Sigmoid colon (tissue), 7 donors: ENCODE measurements around the gene ARHGAP33. TPM values are rescaled to one million over a fixed set of nuclear protein-coding genes. Genes with fewer than 3 reads are reported as not detected.
"Not testable (repeated sequence)": the region's sequence is repeated elsewhere in the genome, so short reads cannot be mapped to it uniquely, and the experiment has no call there.

Experiments used
- DNase-seq: peaks from one replicate; pipeline ENCODE4 v3.0.0-alpha.2; 2019
- H3K27ac ChIP-seq, 4 donors: fragments of 200-600 bp; sonication (generic); one replicate each; pipeline ENCODE4 v1.5.1; 2016 to 2019; ENCODE audit warnings: mild to moderate bottlenecking in 1 of 4
- H3K27me3 ChIP-seq, 3 donors: fragments of 200-600 bp; sonication (generic); one replicate each; pipeline ENCODE4 v1.5.1; 2019; ENCODE audit warnings: mild to moderate bottlenecking in 1 of 3
- H3K36me3 ChIP-seq, 4 donors: fragments of 200-600 bp; sonication (generic); one replicate each; pipeline ENCODE4 v1.5.1; 2016 to 2019
- H3K4me1 ChIP-seq, 4 donors: fragments of 200-600 bp; sonication (generic); one replicate each; pipeline ENCODE4 v1.5.1; 2017 to 2019
- H3K4me3 ChIP-seq, 4 donors: fragments of 200-600 bp; sonication (generic); one replicate each; pipeline ENCODE4 v1.5.1; 2017 to 2019; ENCODE audit warnings: mild to moderate bottlenecking in 2 of 4, moderate library complexity in 1 of 4
- H3K9me3 ChIP-seq, 4 donors: fragments of 200-600 bp in 3 of 4; sonication (generic) in 3 of 4; one replicate each; pipeline versions ENCODE4 v1.5.1 to v1.6.1; 2013 to 2019
- CTCF ChIP-seq, 4 experiments: fragments of 450-650 bp in 3 of 4; fragments of 200-600 bp in 1 of 4; IDR thresholded peaks; one replicate each; pipeline ENCODE4 v1.5.1; 2016 to 2019; ENCODE audit warnings: antibody characterized with exemption in 4 of 4, mild to moderate bottlenecking in 3 of 4, moderate library complexity in 2 of 4
- EP300 ChIP-seq, 4 donors: sonication (generic); formaldehyde crosslinking; IDR thresholded peaks; one replicate each; pipeline ENCODE4 v1.6.1; 2017; ENCODE audit warnings: antibody characterized with exemption in 4 of 4
- POLR2A ChIP-seq, 2 donors: fragments of 450-650 bp; IDR thresholded peaks; one replicate each; pipeline ENCODE4 v1.6.1; 2016; ENCODE audit warnings: antibody characterized with exemption in 2 of 2, mild to moderate bottlenecking in 2 of 2, moderate library complexity in 2 of 2
- POLR2AphosphoS5 ChIP-seq, 4 donors: sonication (generic); formaldehyde crosslinking; IDR thresholded peaks; one replicate each; pipeline ENCODE4 v1.6.1; 2017; ENCODE audit warnings: antibody characterized with exemption in 4 of 4
- WGBS, 2 donors: extraction: QIAGEN DNeasy Blood & Tissue Kit; methylation state at CpG; one replicate each; pipeline ENCODE4 v1.1.7; 2013; 5-methylcytosine and 5-hydroxymethylcytosine counted together
- intact Hi-C: fragments of 100-400 bp; cut with DNase I; formaldehyde crosslinking; loops from one replicate; pipeline ENCODE4 v1.15.1; 2023
- polyA plus RNA-seq, 3 donors: library from polyadenylated mRNA; stranded (reverse); fragments of 200-250 nt; gene quantifications; one replicate each; pipeline ENCODE4 v1.2.3, GENCODE V29; 2013
- total RNA-seq, 4 donors: library from RNA; depleted of rRNA; stranded (reverse); fragments of >200 nt; gene quantifications; one replicate each; pipeline ENCODE4 v1.1.0, GENCODE V29; 2016
- donor health status: healthy with polysubstance abuse.
- donor health status: Bipolar disorder and iron deficiency.
- donor health status: healthy.

ARHGAP33 gene
- total and polyA plus RNA-seq, 7 donors = 0.60 to 11.9 (median 6.1) TPM

GRCh38 chr19:35792312-35792711 lies 16.9 kb downstream of the ARHGAP33 start:
- no peak for DNase-seq
- no peak overlapping the region for H3K4me3 ChIP-seq
- peaks cover 0 to 22% (median 16%) of the 10 kb centered on the region in 3 donors for H3K27me3 ChIP-seq
- H3K4me1 ChIP-seq = peaks cover 0 to 3% (median 0%) of the 10 kb centered on the region in 4 donors
- no peaks in the 10 kb centered on the region for H3K9me3 ChIP-seq
- intact Hi-C loops = no loop called here
- TF ChIP-seq POLR2AphosphoS5 (IDR thresholded peaks at IDR 0.05) = no peak
- no peaks in the 10 kb centered on the region for H3K36me3 ChIP-seq
- 89 to 90% methylated on average over 15 of the region's 15 CpGs for WGBS, 2 donors
- no peak overlapping the region for H3K27ac ChIP-seq

- 80 to 83% methylated on average over 8 of the region's 8 CpGs for WGBS, 2 donors
- H3K27ac ChIP-seq = no peak overlapping the region
- no peak overlapping the region for H3K4me3 ChIP-seq
- H3K27me3 ChIP-seq = peaks cover 0 to 28% (median 22%) of the 10 kb centered on the region in 3 donors
- H3K36me3 ChIP-seq = no peaks in the 10 kb centered on the region
- DNase-seq = no peak
- peaks cover 0 to 8% (median 0%) of the 10 kb centered on the region in 4 donors for H3K4me1 ChIP-seq
- intact Hi-C loops = no loop called here
- TF ChIP-seq CTCF (IDR thresholded peaks at IDR 0.05) (no peak), POLR2AphosphoS5 (IDR thresholded peaks at IDR 0.05) (no peak), POLR2A (IDR thresholded peaks at IDR 0.05) (no peak), EP300 (IDR thresholded peaks at IDR 0.05) (no peak)
- no peaks in the 10 kb centered on the region for H3K9me3 ChIP-seq
These were observed 17.5 kb downstream of the ARHGAP33 start for GRCh38 chr19:35792888-35793287.

GRCh38 chr19:35793381-35794165 lies 18.2 kb downstream of the ARHGAP33 start:
- no peaks in the 10 kb centered on the region for H3K9me3 ChIP-seq
- intact Hi-C loops = no loop called here
- no peak for TF ChIP-seq EP300 (IDR thresholded peaks at IDR 0.05)
- no peak for TF ChIP-seq CTCF (IDR thresholded peaks at IDR 0.05)
- TF ChIP-seq POLR2AphosphoS5 (IDR thresholded peaks at IDR 0.05) = no peak
- no peak for TF ChIP-seq POLR2A (IDR thresholded peaks at IDR 0.05)
- 67 to 77% methylated on average over 7 of the region's 7 CpGs for WGBS, 2 donors
- H3K4me3 ChIP-seq = no peak overlapping the region
- H3K36me3 ChIP-seq = no peaks in the 10 kb centered on the region
- H3K27ac ChIP-seq = no peak overlapping the region
- no peak for DNase-seq
- peaks cover 0 to 35% (median 29%) of the 10 kb centered on the region in 3 donors for H3K27me3 ChIP-seq
- H3K4me1 ChIP-seq = peaks cover 0 to 8% (median 0%) of the 10 kb centered on the region in 4 donors

GRCh38 chr19:35795564-35795963 lies 20.2 kb downstream of the ARHGAP33 start:
- intact Hi-C loops = not testable (repeated sequence)

GRCh38 chr19:35796645-35797542 lies 21.5 kb downstream of the ARHGAP33 start:
- TF ChIP-seq CTCF (IDR thresholded peaks at IDR 0.05) (no peak), POLR2AphosphoS5 (IDR thresholded peaks at IDR 0.05) (no peak), POLR2A (IDR thresholded peaks at IDR 0.05) (no peak), EP300 (IDR thresholded peaks at IDR 0.05) (no peak)
- Histone ChIP-seq H3K4me1 (peaks cover 0 to 8% (median 0%) of the 10 kb centered on the region in 4 donors), H3K27me3 (peaks cover 0 to 48% (median 29%) of the 10 kb centered on the region in 3 donors), H3K9me3 (no peaks in the 10 kb centered on the region), H3K4me3 (no peak overlapping the region), H3K27ac (no peak overlapping the region), H3K36me3 (no peaks in the 10 kb centered on the region)
- WGBS, 2 donors = 24 to 29% methylated on average over 39 of the region's 39 CpGs
- no peak for DNase-seq
- intact Hi-C loops = no loop called here

More at GRCh38 chr19:35795564-35795963, 20.2 kb downstream of the ARHGAP33 start:
- H3K27ac ChIP-seq, H3K36me3 ChIP-seq, DNase-seq, H3K9me3 ChIP-seq, H3K4me1 ChIP-seq, H3K4me3 ChIP-seq: not testable (repeated sequence)
- WGBS, 2 donors = 69 to 89% methylated on average over 1 of the region's 1 CpG
- peaks cover 0 to 48% (median 29%) of the 10 kb centered on the region in 3 donors for H3K27me3 ChIP-seq
